Measurements from ENCODE around the gene FAM89A. TPM values are rescaled to one million over a fixed set of nuclear protein-coding genes. Genes with fewer than 3 reads are reported as not detected.

The FAM89A gene
- polyA plus RNA-seq, 1 of the 3 experiments (the other 2 are of a cell fraction), result 2.7 TPM

- ChIA-PET CTCF (interaction anchor here (0.9 kb wide), 1 partner anchor 15 kb away, joined by 3 read pairs; no protein-coding TSS in a partner anchor), POLR2A (no interaction called here)
- no peaks in the 10 kb centered on the region for H3K4me1 ChIP-seq (ENCODE audit: control insufficient read depth in 1 of 2, insufficient read depth in 2 of 2, low read depth in 1 of 2, low read length in 1 of 2)
- WGBS (ENCODE audit: low lambda C conversion rate), result 87% methylated on average over 6 of the region's 6 CpGs
- H3F3A ChIP-seq (replicated peaks; ENCODE audit: insufficient read depth), result no peaks in the 10 kb centered on the region
- no peak overlapping the region for H3K9ac ChIP-seq
- no peaks in the 10 kb centered on the region for H3K36me3 ChIP-seq (replicated peaks in 1 of 2; ENCODE audit: control insufficient read depth in 1 of 2, insufficient read depth in 2 of 2, low read length in 1 of 2)
- no peak overlapping the region for H2AFZ ChIP-seq (ENCODE audit: low read depth)
- DNase-seq, result no peak
- H3K9me3 ChIP-seq, result no peaks in the 10 kb centered on the region
- no peak for TF ChIP-seq CTCF (IDR thresholded peaks at IDR 0.05)
- no peak for TF ChIP-seq PBX3 (IDR thresholded peaks at IDR 0.05)
- no peak for TF ChIP-seq RCOR1 (IDR thresholded peaks at IDR 0.05; ENCODE audit: low read length)
- no peak overlapping the region for H3K4me2 ChIP-seq
- no peaks in the 10 kb centered on the region for H4K20me1 ChIP-seq (ENCODE audit: insufficient read depth)
- H3K27ac ChIP-seq (ENCODE audit: low read depth in 2 of 2, low read length in 1 of 2), result no peak overlapping the region
- H3K79me2 ChIP-seq (ENCODE audit: insufficient read depth), result no peaks in the 10 kb centered on the region
- H3K27me3 ChIP-seq (ENCODE audit: insufficient read depth), result no peaks in the 10 kb centered on the region
- no peaks in the 10 kb centered on the region for H3K9me2 ChIP-seq
- H3K4me3 ChIP-seq (ENCODE audit: low read depth in 2 of 2, low read length in 1 of 2), result no peak overlapping the region
Measured at GRCh38 chr1:231016234-231016633, 23.8 kb downstream of the FAM89A start.

GRCh38 chr1:231013391-231014015 lies 26.6 kb downstream of the FAM89A start:
- no peak overlapping the region for H3K27ac ChIP-seq (ENCODE audit: low read depth in 2 of 2, low read length in 1 of 2)
- no peaks in the 10 kb centered on the region for H3K79me2 ChIP-seq (ENCODE audit: insufficient read depth)
- ChIA-PET CTCF (interaction anchor here (2.8 kb wide), 1 partner anchor 197 kb away, joined by 11 read pairs; no protein-coding TSS in a partner anchor), POLR2A (interaction anchor here (0.8 kb wide), 1 partner anchor 33 kb away, joined by 3 read pairs; no protein-coding TSS in a partner anchor)
- no peak overlapping the region for H3K4me2 ChIP-seq
- H3K9ac ChIP-seq, result no peak overlapping the region
- H4K20me1 ChIP-seq (ENCODE audit: insufficient read depth), result no peaks in the 10 kb centered on the region
- no peaks in the 10 kb centered on the region for H3K27me3 ChIP-seq (ENCODE audit: insufficient read depth)
- H3K4me3 ChIP-seq (ENCODE audit: low read depth in 2 of 2, low read length in 1 of 2), result no peak overlapping the region
- TF ChIP-seq TAF1 (IDR thresholded peaks at IDR 0.05; ENCODE audit: borderline replicate concordance, low read depth, low read length), result no peak
- TF ChIP-seq USF1 (IDR thresholded peaks at IDR 0.05; ENCODE audit: borderline replicate concordance, low read depth), result no peak
- no peak for TF ChIP-seq MAX (IDR thresholded peaks at IDR 0.05; ENCODE audit: low read depth)
- no peak for TF ChIP-seq FOXJ3 (CRISPR knock-in tag; IDR thresholded peaks at IDR 0.05)
- no peak for TF ChIP-seq EP300 (IDR thresholded peaks at IDR 0.05; ENCODE audit: borderline replicate concordance in 1 of 2, low read depth in 1 of 2, low read length in 1 of 2)
- TF ChIP-seq TCF12 (IDR thresholded peaks at IDR 0.05), result no peak
- no peak for TF ChIP-seq YY1 (IDR thresholded peaks at IDR 0.05; ENCODE audit: low read depth)
- no peak for DNase-seq
- no peaks in the 10 kb centered on the region for H3F3A ChIP-seq (replicated peaks; ENCODE audit: insufficient read depth)
- H2AFZ ChIP-seq (ENCODE audit: low read depth), result no peak overlapping the region
- no peaks in the 10 kb centered on the region for H3K9me2 ChIP-seq
- no peaks in the 10 kb centered on the region for H3K9me3 ChIP-seq
- H3K36me3 ChIP-seq (replicated peaks in 1 of 2; ENCODE audit: control insufficient read depth in 1 of 2, insufficient read depth in 2 of 2, low read length in 1 of 2), result no peaks in the 10 kb centered on the region
- no peaks in the 10 kb centered on the region for H3K4me1 ChIP-seq (ENCODE audit: control insufficient read depth in 1 of 2, insufficient read depth in 2 of 2, low read depth in 1 of 2, low read length in 1 of 2)
- WGBS (ENCODE audit: low lambda C conversion rate), result 58% methylated on average over 2 of the region's 3 CpGs
